GM21367 (cell line): ENCODE measurements around the gene ODF4.
"Not testable (repeated sequence)": the region's sequence is repeated elsewhere in the genome, so short reads cannot be mapped to it uniquely, and the experiment has no call there.

Experiments used
- ATAC-seq: cut with Tn5 transposase; IDR thresholded peaks from one replicate; pipeline ENCODE4 v1.9.1; 2021; ENCODE audit not compliant: unreplicated experiment

Gene ODF4

DNA sequence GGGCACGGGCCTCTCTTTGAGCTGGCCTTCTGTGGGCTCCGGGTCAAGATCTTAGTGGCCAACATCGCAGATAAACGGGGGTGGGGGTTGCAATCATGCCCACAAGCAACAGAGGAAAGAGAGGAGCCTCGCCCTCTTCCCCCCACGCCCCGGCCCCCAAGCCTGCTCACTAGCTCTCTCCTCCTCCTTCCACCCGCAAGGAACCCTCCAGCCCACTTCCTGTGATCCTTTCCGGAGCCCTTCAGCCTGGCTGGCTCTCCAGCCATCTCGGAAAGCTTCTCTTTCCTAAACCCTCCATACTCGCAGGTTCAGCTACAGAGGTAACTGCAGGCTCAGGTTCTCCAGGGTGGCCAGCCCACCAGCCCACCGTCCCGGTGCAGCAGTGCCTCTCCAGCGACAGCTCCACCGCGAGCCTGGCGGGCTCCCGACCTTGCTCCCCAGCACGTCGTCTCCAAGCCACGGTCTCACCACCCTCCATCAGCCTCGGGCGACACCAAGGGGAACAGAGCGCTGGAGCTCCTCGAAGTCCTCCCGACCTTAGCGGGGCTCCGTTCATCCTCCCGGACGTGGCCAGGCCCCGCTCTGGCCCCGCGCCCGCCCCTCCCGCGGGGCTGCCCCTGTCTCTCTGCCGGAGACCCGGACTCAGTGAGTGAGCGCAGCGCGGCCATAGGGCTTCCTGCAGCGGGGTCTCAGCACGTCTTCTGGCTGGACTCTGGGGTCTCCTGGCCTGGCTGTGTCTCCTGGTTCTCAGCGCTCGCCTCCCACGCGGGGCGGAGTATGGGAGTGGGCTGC lies 12.9 kb upstream of the ODF4 start:
- ATAC-seq: no peak

GRCh38 chr17:8327303-8327649 lies 12.4 kb upstream of the ODF4 start:
- no peak for ATAC-seq

DNA sequence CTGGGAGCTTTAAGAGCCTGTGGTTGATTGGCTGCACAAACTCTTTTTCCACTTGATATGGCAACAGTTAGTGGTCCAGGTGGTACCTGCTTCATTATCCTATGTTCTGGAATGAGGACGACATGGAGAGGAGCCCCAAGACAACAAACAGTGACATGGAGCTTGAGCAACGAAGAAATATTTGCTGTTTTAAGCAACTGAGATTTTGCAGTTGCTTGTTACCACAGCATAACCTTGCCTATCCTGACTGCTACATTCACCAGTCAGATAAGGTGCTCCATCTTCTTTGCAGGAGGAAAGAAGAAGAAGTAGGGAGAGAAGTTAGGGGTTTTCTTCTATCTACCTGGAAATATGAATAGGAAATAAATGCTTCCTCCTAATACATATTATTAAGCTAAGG lies 7.5 kb upstream of the ODF4 start:
- ATAC-seq: no peak

DNA sequence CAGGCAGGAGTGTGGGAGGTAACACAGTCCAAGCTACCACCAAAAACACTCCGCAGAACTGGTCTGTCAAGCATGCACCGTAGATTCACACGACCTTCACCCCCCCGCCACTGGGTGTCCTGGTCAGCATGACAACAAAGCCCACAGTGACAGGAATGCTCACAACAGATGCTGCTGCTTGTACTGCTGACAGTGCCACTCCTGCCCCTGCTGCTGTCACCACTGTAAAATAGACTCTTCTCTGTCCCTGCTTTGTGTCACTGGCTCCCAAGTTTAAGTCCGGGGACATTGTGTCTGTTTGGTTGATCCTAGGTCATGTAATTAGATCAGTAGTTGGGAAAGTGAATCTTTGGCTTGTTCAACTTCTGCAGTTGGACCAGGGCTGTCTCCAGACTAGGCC lies 7.0 kb upstream of the ODF4 start:
- ATAC-seq: no peak

DNA sequence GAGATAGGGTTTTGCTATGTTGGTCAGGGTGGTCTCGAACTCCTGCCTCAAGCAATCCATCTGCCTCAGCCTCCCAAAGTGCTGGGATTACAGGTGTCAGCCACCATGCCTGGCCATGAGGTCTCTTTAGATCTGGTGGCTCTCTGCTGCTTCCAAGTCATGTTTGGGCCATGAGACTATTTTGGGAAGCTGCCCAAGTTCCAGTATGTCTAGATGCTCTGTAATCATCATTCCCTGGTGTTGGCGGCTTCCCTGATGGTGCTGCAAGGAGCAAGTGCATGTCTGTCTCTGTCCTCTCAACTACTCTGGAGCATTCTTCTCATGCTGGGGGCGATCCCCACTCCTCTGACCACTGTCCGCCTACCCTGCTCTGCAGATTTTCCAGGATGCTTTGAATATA lies 6.4 kb upstream of the ODF4 start:
- no peak for ATAC-seq

- ATAC-seq: no peak
These were observed 1.6 kb upstream of the ODF4 start for GRCh38 chr17:8337802-8338752.

DNA sequence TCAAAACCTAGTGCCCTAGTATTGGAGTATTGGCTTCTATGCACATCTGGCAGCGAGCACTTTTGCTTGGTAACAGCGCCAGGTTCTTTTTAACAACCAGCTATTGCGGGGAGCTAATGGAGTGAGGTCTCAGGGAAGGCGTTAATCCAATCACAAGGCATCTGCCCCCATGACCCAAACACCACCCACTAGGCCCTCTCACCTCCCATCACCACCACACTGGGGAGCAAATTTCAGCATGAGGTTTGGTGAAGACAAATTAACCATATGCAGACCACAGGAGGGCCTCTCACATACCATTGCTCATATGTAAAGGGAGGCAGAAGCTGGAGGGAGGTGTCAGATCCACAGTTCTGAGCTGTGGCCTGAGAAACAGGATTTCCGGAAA lies 893 bp upstream of the ODF4 start:
- ATAC-seq: no peak

DNA sequence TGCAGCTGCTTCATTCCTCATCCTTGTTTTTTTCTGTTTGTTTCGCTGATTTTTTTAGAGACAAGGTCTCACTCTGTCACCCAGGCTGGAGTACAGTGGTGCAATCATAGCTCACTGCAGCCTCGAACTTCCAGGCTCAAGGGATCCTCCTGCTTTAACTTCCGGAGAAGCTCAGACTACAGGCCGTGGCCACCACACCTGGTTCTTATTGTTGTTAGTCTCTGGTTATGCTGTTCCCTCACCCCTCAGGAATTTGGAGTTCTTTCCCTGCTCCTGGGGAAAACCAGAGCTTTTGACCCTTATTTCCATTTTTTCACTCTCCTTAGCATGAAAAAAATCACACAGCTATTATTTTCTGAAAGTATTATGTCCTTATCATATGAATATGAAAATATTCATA lies 1.8 kb downstream of the ODF4 start:
- ATAC-seq: no peak

GRCh38 chr17:8345052-8345690 lies 5.5 kb downstream of the ODF4 start:
- no peak for ATAC-seq

GRCh38 chr17:8345951-8346665 lies 6.5 kb downstream of the ODF4 start:
- no peak for ATAC-seq

DNA sequence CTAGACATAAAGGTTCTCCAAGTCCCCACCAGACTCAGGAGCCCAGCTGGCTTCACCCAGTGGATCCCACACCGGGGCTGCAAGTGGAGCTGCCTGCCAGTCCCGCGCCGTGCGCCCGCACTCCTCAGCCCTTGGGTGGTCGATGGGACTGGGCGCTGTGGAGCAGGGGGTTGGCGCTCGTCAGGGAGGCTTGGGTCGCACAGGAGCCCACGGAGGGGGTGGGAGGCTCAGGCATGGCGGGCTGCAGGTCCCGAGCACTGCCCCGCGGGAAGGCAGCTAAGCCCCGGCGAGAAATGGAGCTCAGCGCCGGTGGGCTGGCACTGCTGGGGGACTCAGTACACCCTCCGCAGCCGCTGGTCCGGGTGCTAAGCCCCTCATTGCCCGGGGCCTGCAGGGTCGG lies 7.4 kb downstream of the ODF4 start:
- not testable (repeated sequence) for ATAC-seq

DNA sequence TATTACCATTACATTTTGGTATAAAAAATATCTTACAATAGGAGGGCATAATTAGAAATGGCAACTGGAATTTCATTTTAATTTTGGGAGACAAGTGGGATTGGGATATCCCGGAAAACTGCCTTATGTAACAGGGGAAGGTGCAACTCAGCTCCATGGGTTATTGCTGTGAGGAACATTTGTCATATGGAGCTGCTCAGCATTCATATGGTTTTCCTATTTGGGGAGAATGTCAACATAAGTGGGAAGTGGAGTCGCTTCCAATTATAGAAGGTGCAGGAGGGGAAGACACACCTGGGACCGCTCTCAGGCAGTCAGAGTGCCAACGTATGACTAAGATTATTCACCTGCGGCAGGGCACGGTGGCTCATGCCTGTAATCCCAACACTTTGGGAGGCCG lies 10.7 kb downstream of the ODF4 start:
- ATAC-seq: no peak

- no peak for ATAC-seq
These were observed 14.1 kb downstream of the ODF4 start for GRCh38 chr17:8353736-8354135.

DNA sequence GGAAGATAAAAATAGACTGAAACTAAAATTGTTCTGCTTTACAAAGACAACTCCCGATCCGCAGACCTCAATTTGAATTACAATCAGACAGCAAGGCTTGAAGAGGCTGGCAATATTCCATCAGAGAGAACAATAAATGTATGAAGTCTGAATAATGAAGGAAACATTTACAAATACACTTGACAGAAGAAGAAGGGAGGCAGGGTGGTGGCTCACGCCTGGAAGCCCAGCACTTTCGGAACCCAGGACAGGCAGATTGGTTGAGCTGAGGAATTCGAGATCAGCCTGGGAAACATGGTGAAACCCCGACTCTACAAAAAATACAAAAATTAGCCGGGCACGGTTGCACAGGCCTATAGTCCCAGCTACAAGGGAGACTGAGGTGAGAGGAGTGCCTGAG lies 14.6 kb downstream of the ODF4 start:
- no peak for ATAC-seq

GRCh38 chr17:8357910-8358309 lies 18.3 kb downstream of the ODF4 start:
- no peak for ATAC-seq

DNA sequence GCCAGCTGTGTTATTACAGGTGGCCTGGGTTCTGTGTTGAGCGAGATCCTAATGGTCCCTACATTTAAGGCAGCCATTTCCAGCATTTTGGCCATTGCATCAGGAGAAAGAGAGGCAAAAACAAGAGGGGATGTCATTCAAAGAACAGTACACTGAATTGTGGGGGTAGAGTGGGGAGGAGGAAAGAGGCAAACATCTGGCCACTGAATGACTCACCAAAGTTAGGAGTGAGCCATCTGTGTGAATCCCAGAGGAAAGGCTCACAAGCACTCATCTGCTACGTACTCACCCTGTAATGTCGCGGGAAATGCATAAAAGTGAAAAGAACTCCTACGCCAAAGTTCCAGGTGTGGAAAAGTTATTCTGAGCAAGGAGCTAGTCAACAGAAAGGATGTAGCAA lies 20.1 kb downstream of the ODF4 start:
- ATAC-seq: no peak

- ATAC-seq: no peak
These were observed 20.6 kb downstream of the ODF4 start for GRCh38 chr17:8360260-8360659.

DNA sequence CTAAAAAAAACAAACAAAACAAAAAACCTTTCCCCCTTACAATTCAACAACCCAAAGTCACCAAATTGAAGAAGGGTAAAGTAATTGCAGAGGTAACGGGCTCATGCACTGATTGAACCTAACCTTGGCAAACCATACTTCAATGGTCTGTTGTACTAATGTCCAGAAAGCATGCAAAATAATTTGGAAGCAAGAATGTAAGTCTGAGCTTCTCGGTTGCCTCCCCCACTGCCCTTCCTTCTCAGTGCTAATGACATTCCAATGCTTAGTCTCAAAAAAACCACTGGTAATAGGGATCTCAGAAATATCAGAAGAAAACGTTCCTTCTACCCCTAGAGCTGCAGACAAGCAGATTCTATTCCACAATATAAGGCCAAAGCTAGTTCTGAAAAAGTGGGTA lies 21.1 kb downstream of the ODF4 start:
- no peak for ATAC-seq

- ATAC-seq: no peak
These were observed 23.2 kb downstream of the ODF4 start for GRCh38 chr17:8362651-8363332.

DNA sequence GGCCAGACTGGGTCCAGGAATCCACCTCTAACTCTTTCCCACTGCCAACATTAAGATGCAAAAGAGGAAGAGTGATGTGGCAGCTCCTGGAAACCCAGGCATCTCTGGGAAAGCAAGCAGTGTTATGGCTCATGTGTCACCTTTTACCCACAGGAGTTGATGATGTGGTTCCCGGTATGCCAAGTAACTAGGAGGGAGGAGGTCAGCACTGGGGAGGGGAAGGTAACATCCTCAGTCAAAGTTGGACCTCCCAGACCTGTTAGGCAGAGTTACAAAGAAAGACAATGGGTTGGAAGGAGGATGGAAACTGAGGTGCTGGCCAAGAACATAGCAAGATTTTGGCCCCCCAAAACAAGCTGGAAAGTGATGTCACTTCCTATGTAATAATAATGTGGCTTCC lies 25.5 kb downstream of the ODF4 start:
- ATAC-seq: no peak

- no peak for ATAC-seq
These were observed 26.6 kb downstream of the ODF4 start for GRCh38 chr17:8366231-8366630.
